Stimulated activated CD4-positive, alpha-beta T cell treated with anti-CD3 and anti-CD28 coated beads, Interleukin-15, amount 100 ng/mL, for 1 hour (primary cell): ENCODE measurements around the gene FLOT1.
"Not testable (repeated sequence)": the region's sequence is repeated elsewhere in the genome, so short reads cannot be mapped to it uniquely, and the experiment has no call there.

ENCODE experiments used
- DNase-seq, 2 donors: peaks; one replicate each; pipeline ENCODE4 v3.0.0-alpha.2; 2020; ENCODE audit warnings: low read depth in 1 of 2, low spot score in 1 of 2

FLOT1 gene

GRCh38 chr6:30767158-30767943 is 24.9 kb upstream of the FLOT1 start:
- DNase-seq, result no peak

DNA sequence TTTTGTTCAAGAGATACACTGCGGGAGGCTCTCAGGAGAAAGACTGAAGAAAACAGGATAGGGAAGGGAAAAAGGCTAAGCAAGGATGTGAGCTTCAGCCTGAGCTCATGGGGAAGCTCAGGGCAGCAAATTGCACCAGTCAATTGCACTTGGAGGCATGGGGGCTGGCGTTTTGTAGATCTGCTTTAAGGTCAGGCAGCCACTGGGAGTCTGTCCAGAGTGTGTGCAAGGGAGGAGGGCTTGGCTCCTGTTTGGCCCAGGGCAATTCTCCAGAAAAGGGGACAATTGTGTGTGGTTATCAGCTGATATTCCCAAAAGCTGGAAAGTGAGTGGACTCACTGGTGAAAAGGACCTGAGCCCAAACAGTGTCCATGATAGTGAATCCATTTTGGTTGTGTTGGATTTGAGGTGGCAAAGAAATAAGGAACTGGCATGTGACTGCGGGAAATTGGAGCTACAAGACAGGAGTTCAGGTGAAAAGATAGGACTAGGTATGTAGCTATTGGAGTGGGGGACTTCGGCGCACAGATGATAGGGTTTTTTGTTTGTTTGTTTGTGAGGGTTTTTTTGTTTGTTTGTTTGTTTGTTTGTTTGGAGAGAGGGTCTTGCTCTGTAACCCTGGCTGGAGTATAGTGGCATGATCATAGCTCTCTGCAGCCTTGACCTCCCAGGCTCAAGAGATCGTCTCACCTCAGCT is 24.1 kb upstream of the FLOT1 start:
- no peak for DNase-seq

DNA sequence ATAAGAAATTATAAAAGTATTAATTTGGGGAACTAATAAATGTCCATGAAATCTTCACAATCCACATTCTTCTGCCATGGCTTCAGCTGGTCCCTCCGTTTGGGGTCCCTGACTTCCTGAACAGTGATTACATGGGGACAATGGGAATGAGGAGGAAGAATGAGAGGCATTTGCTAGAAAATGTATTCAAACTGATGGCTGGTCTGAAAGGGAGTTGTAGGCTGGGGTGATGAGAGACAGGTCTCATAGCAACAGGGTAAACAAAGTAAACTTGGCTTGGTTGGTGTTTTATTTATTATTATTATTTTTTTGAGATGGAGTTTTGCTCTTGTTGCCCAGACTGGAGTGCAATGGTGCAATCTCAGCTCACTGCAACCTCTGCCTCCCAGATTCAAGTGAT is 23.0 kb upstream of the FLOT1 start:
- not testable (repeated sequence) for DNase-seq

GRCh38 chr6:30764490-30765043 is 22.1 kb upstream of the FLOT1 start:
- not testable (repeated sequence) for DNase-seq

DNA sequence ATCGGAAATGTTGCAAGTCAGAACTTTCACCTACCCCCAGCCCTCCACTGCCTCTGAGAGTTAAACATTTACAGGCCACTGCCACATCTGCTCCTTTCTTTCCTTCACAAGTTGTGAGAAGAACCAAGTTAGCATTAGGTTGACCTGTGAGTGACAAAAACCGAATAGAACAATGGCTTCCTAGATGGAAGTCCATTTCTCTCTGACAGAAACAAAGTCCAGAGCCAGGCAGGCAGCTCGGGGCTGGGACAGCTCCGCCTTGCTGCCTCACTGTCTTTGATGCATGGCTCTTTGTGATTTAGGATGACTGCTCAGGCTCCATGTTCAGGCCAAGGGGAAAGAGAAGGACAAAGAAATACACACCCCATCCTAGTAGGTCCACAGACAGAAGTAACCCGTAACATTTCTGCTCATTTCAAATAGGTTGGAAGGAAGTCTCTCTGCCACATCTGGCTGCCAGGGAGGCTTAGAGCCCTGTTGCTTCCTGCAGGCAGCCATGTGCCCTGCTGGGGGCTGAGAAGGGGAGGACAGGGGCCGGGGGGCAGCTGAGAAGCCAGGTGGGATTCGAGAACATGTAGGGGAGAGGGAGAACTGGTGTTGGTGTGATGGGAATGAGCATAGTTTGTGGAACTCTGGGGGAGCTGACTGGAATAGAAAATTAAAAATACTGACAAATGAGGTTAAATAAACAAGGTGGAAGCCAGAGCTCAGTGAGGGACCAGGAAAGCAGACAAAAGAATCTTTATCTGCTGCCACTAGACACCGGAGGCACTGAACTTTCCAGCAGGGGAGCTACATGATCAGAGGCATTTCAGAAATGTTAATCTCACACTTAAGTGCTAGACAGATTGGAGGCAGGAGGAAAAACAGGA is 21.4 kb upstream of the FLOT1 start:
- DNase-seq, result no peak

GRCh38 chr6:30763155-30763617 is 20.7 kb upstream of the FLOT1 start:
- DNase-seq, result no peak

DNA sequence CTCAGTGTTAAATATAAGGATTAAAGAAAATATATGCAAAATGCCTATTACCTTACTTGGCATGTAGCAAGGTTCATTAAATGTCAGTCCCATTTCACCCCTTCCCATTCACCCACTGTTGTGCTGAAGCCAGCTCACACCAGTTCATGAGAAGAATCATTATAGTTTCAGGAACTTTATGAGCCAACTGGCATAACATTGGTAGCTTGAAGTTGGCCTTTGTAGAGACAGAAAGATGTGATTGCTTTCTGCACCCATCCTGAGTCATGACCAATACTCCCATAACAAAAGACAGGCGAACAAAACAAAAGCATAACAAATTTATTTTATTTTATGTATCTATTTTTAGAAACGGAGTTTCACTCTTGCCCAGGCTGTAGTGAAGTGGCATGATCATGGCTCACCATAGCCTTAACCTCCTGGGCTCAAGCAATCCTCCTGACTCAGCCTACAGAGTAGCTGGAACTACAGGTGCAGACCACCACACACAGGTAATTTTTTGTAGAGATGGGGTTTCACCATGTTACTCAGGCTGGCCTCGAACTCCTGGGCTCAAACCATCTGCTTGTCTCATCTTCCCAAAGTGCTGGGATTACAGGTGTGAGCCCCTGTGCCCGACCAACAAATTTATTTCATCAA is 19.4 kb upstream of the FLOT1 start:
- DNase-seq, result no peak

DNA sequence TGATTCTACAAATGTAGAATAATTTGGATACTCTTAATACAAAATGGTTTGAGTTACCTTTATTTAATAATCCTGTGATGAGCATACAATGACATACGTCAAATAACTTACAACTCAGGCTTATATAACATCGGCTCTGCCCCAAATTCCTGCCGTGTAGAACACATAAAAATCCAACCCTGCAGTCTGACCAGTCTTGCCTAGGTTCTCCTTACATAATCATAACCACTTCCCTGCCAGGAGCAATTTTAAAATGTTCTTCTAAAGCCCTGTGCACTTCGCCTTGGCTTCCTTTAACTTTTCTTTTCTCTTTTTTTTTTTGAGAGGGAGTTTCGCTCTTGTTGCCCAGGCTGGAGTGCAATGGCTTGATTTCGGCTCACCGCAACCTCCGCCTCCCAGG is 18.1 kb upstream of the FLOT1 start:
- no peak for DNase-seq

DNA sequence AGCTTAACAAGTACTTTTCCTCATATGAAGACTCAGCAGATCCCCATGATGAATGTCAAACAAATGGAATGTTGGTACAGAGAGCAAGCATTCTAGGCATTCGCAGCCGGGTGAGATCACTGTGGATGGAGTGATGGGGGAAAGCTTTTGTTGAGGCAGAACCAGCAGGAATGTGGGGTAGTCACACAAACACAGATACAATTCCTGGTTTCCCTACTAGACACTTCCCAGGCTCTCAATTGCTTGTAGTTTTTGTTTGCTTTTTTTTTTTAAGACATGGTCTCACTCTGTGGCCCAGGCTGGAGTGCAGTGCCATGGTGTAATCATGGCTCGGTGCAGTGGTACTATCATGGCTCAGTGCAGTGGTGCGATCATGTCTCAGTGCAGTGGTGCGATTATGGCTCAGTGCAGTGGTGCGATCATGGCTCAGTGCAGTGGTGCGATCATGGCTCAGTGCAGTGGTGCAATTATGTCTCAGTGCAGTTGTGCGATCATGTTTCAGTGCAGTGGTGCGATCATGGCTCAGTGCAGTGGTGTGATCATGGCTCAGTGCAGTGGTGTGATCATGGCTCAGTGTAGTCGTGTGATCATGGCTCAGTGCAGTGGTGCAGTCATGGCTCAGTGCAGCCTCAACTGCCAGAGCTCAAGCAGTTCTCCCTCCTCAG is 17.2 kb upstream of the FLOT1 start:
- DNase-seq, result no peak

GRCh38 chr6:30757261-30757904 is 14.9 kb upstream of the FLOT1 start:
- no peak for DNase-seq

- not testable (repeated sequence) for DNase-seq
These were observed 14.0 kb upstream of the FLOT1 start for GRCh38 chr6:30756405-30757003.

GRCh38 chr6:30754631-30755030 is 12.1 kb upstream of the FLOT1 start:
- no peak for DNase-seq

DNA sequence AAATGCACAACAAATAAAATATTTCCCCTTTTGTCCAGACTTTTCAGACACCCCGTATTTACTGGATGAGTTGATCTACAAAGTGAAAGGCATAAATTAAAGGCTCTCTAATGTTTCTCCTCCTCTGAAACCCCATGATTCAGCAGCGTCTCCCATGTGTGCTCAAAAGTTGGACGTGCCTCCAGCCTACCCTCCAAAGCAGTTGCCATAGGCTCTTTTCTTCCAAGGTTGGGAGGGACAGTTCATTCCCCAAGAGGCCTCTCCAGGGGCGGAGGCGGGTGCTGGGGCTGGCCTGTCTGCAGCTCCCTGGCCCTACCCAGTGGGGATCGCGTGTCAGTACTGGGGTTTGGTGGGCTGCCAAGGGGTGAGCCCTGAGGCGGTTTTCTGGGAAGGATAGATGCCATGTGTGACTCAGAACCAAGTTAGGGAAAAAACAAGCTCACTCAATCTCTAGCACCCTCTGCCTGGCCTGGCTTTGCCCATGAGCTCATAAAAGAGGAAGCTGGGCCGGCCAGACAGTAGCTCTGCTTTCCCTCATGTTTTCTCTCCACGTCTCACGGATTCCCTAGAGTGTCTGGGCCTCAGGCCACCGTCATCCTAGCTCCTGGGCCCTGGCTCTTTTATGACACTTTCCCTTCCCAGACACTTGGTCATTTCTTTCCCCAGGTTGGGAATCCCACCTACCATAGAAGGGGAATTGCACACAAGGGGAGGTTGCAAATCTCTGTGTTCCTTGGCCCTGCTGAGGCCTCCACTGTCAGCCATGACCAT is 9.9 kb upstream of the FLOT1 start:
- DNase-seq, result no peak

- DNase-seq, result no peak
These were observed 7.8 kb upstream of the FLOT1 start for GRCh38 chr6:30750379-30750668.

DNA sequence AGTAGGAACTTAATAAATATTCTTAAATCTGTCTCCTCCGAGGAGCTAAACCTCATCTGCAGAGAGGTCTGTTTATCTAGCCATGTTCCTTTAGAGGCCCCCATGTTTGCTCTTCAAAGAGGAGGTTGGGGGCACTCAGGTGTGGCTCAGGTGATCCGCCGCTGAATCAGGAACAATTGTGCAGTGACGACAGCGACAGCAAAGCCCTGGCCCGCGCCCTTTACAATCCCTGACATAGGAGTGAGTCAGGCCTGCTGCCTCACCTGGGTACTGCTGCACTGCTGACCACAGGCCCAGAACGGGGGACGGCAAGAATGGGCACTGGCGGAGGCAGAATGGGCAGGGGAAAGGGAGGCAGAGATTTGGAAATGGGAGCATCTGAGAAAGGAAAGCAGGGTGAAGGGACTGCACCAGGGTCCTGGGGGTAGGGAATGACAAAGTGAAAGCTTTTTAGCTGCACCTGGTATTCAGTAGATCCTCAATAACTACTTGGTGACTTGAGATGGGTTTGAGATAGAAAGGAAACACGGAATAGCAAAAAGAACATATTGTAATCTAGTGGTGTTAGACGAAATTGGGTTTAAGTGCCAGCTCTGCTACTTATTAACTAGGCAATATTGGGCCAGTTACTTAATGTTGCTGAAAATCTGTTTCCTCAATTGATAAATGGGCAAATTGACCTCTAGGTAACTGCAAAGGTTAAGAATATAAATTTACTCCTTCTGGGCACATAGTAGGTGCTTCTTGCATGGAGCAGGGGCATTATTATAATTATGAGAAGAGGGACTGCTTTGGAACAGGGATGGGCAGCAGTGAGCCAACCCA is 7.3 kb upstream of the FLOT1 start:
- DNase-seq, result no peak

- DNase-seq, result no peak
These were observed 6.5 kb upstream of the FLOT1 start for GRCh38 chr6:30748851-30749540.
